GM21619 (cell line): ENCODE results near the gene PACSIN3.
"Not testable (repeated sequence)": the region's sequence is repeated elsewhere in the genome, so short reads cannot be mapped to it uniquely, and the experiment has no call there.

ENCODE experiments used
- ATAC-seq: cut with Tn5 transposase; IDR thresholded peaks from one replicate; pipeline ENCODE4 v1.9.1; 2021; ENCODE audit not compliant: unreplicated experiment

Gene PACSIN3

GRCh38 chr11:47186076-47186699 is at the start of gene PACSIN3:
Gene PACSIN3, minus strand, starts transcription at chr11:47186434. Its CDS starts 3,707 bp downstream, at chr11:47182727.
- ATAC-seq: peak; percentile 57

GRCh38 chr11:47235163-47235562 is 48.9 kb upstream of the PACSIN3 start:
- ATAC-seq: no peak

- ATAC-seq: no peak
These were observed 48.5 kb upstream of the PACSIN3 start for GRCh38 chr11:47234669-47235100.

DNA sequence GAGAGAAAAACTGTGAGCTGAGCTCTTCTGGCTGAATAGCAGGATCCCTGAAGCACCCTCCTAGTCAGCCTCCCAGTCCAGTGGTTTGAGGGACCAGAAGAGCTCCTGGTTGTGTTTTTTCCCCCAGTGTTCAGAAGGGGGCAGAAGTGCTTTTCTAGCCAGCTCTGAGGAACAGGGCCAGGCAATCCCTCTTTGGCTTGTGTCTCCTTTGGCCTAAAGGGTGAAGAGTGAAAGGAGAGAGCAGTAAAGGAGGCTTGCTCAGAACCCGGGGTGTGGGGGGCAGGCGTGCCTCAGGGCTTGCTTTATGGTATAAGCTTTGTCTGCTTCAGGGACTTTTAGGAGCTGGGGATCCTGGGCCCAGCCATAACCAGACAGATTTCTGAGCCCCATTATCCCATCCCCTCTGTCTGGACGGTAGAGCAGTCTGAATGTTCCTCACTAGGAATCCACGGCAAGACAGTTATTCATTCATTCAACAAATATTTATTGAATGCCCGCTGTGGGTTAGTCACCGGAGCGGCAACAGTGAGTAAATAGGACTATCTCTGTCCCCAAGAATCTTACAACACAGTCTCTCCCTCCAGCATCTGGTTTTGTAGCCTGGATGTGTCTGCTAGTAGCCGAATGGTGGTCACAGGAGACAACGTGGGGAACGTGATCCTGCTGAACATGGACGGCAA is 47.9 kb upstream of the PACSIN3 start:
- ATAC-seq: no peak

GRCh38 chr11:47233051-47233450 is 46.8 kb upstream of the PACSIN3 start:
- ATAC-seq: no peak

- ATAC-seq: no peak
These were observed 42.9 kb upstream of the PACSIN3 start for GRCh38 chr11:47229161-47229560.

DNA sequence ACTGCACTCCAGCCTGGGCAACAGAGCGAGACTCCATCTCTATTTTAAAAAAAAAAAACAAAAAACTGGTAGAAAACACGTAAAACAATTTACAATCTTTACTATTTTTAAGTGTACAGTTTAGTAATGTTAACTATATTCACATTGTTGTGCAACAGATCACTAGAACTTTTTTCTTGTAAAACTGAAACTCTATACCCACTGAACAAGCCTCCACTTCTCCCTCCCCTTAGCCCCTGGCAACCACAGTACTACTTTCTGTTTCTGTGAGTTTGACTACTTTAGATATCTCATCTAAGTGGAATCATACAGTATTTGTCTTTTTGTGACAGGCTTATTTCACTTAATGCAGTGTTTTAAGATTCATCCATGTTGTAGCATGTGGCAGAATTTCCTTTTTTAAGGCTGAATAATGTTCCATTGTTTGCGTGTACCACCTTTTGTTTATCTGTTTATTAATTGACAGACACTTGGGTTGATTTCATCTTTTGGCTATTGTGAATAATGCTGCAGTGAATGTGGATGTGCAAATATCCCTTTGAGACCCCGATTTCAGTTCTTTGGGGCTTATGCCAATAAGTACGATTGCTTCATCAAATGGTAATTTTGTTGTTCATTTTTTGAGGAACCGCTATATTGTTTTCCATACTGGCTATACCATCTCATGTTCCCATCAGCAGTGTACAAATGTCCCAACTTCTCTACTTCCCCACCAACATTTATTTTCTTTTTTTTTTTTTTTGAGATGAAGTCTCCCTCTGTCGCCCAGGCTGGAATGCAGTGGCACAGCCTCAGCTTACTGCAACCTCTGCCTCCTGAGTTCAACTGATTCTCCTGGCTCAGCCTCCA is 39.5 kb upstream of the PACSIN3 start:
- peak; percentile 88 for ATAC-seq

DNA sequence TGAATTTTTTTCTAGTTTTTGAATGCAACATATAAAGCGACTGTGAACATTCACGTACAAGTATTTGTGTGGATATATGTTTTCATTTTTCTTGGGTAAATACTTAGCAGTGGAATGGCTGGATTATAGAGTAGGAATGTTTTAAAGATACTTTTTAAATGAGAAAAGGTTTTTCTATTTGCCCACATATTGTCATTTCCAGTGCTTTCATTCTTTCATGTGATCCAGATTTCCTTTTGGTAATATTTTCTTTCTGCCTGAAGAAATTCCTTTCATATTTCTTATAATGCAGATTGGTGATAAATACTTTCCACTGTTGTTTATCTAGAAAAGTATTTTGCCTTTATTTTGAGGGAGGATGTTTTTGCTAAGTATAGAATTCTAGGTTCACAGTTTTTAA is 36.5 kb upstream of the PACSIN3 start:
- ATAC-seq: no peak

DNA sequence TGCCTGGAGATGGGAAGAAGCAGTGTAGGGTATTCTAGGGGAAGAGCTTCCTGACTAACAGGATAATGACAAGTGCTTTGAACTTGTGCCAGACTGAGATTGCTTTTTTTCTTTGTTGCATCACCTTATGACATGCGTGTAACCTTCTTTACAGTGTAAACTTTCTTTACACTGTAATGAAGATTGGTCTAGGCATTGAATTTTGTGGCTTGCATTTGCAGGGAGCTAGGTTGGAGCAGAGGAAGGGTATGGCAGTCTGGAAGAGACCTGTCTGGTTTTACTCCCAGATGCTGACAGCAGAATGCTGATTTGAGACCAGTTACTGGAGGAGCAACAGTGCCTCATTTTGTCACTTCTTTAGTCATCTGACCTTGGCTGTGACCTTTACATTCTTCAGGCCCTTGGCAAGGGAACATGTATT is 34.2 kb upstream of the PACSIN3 start:
- ATAC-seq: no peak

DNA sequence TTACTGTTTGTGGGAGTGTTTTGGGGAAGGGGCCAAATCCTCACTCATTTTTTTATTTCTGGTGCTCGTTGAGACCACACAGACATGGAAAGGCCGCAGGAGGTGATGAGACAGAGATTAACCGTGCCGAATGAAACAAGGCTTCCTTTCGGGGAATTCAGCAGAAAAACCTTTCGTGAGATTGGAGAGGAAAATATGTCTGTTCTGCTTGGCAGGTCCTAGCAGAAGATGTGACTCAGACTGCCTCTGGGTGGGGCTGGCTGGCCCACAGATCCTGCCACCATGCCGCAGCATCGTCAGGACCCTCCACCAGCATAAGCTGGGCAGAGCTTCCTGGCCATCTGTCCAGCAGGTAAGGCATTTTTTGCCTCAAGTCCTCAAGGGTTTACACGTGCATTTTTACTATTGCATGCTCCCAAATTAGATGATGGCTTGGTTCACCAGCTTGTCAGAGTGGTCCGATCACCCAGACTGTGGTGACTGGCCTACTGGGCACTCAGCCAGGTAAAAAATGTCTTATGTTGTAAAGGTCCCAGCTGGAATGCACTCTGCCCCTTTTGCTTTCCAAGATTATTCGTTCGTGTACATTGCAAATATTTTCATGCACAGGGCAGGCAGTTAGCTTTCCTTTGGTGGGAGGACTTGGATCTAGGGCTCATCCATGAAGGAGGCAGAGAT is 30.0 kb upstream of the PACSIN3 start:
- no peak for ATAC-seq

GRCh38 chr11:47215366-47215910 is 29.2 kb upstream of the PACSIN3 start:
- no peak for ATAC-seq

- ATAC-seq: peak; percentile 54
These were observed 27.8 kb upstream of the PACSIN3 start for GRCh38 chr11:47213950-47214565.

DNA sequence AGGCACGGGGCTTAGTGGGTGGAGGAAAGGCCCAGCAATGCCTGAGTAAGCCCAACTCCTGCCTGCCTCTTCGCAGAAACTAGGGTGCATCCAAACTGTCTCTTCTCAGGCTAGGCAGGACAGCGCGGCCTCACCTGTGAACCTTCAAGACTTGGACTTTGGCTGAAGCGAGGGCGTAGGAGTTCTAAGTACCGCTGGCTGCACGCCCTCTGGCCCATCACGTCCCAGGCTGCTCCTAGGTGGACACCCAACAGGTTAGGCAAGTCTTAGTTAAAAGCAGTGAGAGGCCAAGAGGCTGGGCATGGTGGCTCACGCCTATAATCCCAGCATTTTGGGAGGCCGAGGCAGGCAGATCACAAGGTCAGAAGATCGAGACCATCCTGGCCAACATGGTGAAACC is 26.7 kb upstream of the PACSIN3 start:
- no peak for ATAC-seq

DNA sequence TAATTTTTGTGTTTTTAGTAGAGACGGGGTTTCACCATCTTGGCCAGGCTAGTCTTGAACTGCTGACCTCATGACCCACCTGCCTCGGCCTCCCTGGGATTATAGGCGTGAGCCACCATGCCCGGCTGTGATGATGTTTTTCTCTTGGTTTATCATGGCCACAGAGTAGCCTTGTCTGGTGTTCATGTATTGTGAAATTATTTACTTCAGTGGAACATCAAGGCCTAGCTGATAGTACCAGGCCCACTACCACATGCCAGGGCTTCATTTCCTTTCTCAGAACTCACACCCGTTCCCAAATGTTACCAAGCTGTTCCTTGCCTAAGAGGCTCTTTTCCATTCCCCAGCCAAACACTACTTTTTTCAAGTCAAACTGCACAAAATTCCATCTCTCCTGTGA is 22.4 kb upstream of the PACSIN3 start:
- ATAC-seq: no peak

GRCh38 chr11:47208008-47208552 is 21.8 kb upstream of the PACSIN3 start:
- ATAC-seq: not testable (repeated sequence)

GRCh38 chr11:47207459-47207858 is 21.2 kb upstream of the PACSIN3 start:
- ATAC-seq: no peak

DNA sequence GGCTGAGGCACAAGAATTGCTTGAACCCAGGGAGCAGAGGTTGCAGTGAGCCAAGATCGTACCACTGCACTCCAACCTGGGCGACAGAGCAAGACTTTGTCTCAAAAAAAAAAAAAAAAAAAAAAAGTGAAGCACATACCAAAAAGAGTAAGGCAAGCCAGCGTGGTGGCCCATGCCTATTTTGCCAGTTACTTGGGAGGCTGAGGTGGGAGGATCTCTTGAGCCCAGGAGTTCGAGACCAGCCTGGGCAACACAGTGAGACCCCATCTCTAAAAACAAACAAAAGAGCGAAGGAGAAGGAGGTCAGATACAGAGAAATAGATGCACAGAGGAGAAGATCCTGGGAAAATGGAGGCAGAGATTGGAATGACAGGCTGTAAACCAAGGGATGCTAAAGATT is 20.3 kb upstream of the PACSIN3 start:
- not testable (repeated sequence) for ATAC-seq

DNA sequence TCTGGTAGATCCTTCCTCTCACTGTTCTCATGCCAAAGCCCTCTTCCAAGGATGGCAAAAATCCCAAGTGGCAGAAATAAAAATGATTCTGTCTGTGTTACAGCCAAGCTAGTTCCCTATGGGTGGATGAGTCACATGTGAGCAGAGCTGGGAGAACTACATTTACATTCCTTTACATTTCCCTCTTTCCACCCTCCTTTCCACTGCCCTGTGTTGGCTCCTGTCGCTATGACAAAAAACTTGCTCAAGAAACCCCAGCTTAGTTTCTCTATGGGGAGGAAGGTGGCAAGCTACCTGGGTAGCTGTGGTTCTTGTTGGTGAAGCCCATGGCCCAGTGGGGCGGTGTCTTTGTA is 18.4 kb upstream of the PACSIN3 start:
- ATAC-seq: no peak

DNA sequence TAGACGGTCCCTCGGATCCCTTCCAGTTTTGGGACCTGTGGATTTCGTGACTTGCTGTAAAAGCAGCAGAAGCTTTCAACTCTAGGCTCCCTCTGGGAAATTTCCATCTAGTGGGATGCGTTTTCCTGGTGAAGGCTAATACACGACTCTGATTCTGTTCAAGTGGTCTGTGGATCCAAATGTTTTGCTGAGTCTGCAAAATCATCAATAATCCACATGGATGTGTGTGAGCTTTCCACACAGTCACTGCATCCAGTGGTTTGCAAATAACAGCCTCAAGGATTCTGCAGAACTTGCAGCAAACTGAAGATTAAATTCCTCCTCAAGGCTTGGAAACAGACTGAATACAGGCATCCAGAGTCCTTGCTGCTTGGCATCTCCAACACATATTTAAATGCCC is 16.3 kb upstream of the PACSIN3 start:
- no peak for ATAC-seq

DNA sequence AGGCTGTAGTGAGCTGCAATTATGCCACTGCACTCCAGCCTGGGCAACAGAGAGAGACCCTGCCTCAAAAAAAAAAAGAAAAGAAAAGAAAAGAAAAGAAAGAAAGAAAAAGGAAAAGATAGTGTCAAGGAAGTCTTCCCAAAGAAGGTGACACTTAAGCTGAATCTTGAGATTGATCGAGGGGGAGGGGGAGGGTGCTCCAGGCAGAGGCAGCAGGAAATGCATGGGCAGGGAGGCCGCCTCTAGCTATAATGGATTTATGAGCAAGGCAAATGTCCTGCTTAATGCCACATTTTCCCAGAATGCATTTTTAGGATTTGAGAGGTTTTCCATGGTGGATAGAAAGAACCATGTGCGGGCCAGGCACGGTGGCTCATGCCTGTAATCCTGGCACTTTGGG is 14.8 kb upstream of the PACSIN3 start:
- ATAC-seq: no peak
